H9 (cell line): ENCODE results near the gene GCNT1. TPM values are rescaled to one million over a fixed set of nuclear protein-coding genes. Genes with fewer than 3 reads are reported as not detected.

Experiments
- DNase-seq: peaks from one replicate; pipeline ENCODE4 v3.0.0-alpha.2; 2017
- H2AFZ ChIP-seq: one replicate; pipeline ENCODE4 v1.6.1; 2013; ENCODE audit warnings: mild to moderate bottlenecking, low read length, control low read depth, moderate library complexity
- H2AK5ac ChIP-seq: 2 replicates; pipeline ENCODE4 v1.6.1; 2013; ENCODE audit warnings: low read length, control low read depth, mixed read lengths; ENCODE audit not compliant: insufficient read length
- H2BK120ac ChIP-seq: one replicate; pipeline ENCODE4 v1.6.1; 2013; ENCODE audit warnings: low read depth, mild to moderate bottlenecking, low read length, control low read depth, inconsistent platforms; ENCODE audit not compliant: poor library complexity, severe bottlenecking
- H2BK12ac ChIP-seq: 2 replicates; pipeline ENCODE4 v1.6.1; 2013; ENCODE audit warnings: low read length, control low read depth, mixed read lengths, low read depth; ENCODE audit not compliant: insufficient read length
- H2BK15ac ChIP-seq: 2 replicates; pipeline ENCODE4 v1.6.1; 2013; ENCODE audit warnings: low read depth, low read length, control low read depth
- H2BK20ac ChIP-seq: one replicate; pipeline ENCODE4 v1.6.1; 2013; ENCODE audit warnings: low read depth, mild to moderate bottlenecking, low read length, control low read depth, inconsistent platforms; ENCODE audit not compliant: poor library complexity, severe bottlenecking
- H2BK5ac ChIP-seq: 2 replicates; pipeline ENCODE4 v1.6.1; 2013; ENCODE audit warnings: low read length, control low read depth, mixed read lengths; ENCODE audit not compliant: insufficient read length
- H3K14ac ChIP-seq: 2 replicates; pipeline ENCODE4 v1.6.1; 2013; ENCODE audit warnings: low read length, control low read depth; ENCODE audit not compliant: insufficient read depth
- H3K18ac ChIP-seq: 2 replicates; pipeline ENCODE4 v1.6.1; 2013; ENCODE audit warnings: low read depth, mild to moderate bottlenecking, mixed read lengths, low read length, control low read depth; ENCODE audit not compliant: insufficient read length
- H3K23ac ChIP-seq: 2 replicates; pipeline ENCODE4 v1.6.1; 2013; ENCODE audit warnings: low read length, control low read depth, mixed read lengths, low read depth; ENCODE audit not compliant: insufficient read length
- H3K23me2 ChIP-seq: 2 replicates; pipeline ENCODE4 v1.6.1; 2013; ENCODE audit warnings: low read depth, mild to moderate bottlenecking, mixed read lengths, low read length, control low read depth; ENCODE audit not compliant: insufficient read length, poor library complexity, severe bottlenecking
- H3K27ac ChIP-seq: 2 replicates; pipeline ENCODE4 v1.5.1; 2013; ENCODE audit warnings: low read length, control low read depth, mixed read lengths, low read depth; ENCODE audit not compliant: insufficient read length
- H3K27me3 ChIP-seq: 2 replicates; pipeline ENCODE4 v1.6.1; 2013; ENCODE audit warnings: low read length, control low read depth, inconsistent platforms; ENCODE audit not compliant: insufficient read depth
- H3K4ac ChIP-seq: 2 replicates; pipeline ENCODE4 v1.6.1; 2013; ENCODE audit warnings: low read depth, mild to moderate bottlenecking, control low read depth, inconsistent platforms, low read length, moderate library complexity
- H3K4me1 ChIP-seq: 2 replicates; pipeline ENCODE4 v1.6.1; 2013; ENCODE audit warnings: low read length, control low read depth, inconsistent platforms; ENCODE audit not compliant: insufficient read depth
- H3K4me2 ChIP-seq: 2 replicates; pipeline ENCODE4 v1.6.1; 2013; ENCODE audit warnings: low read length, control low read depth, mixed read lengths; ENCODE audit not compliant: insufficient read length, insufficient read depth
- H3K56ac ChIP-seq: 2 replicates; pipeline ENCODE4 v1.6.1; 2013; ENCODE audit warnings: low read depth, mild to moderate bottlenecking, mixed read lengths, low read length, control low read depth; ENCODE audit not compliant: insufficient read length
- H3K79me1 ChIP-seq: 2 replicates; pipeline ENCODE4 v1.6.1; 2013; ENCODE audit warnings: low read depth, mild to moderate bottlenecking, moderate library complexity, low read length, control low read depth, inconsistent platforms; ENCODE audit not compliant: insufficient read depth, poor library complexity, severe bottlenecking
- H3K79me2 ChIP-seq: 2 replicates; pipeline ENCODE4 v1.6.1; 2013; ENCODE audit warnings: low read length, control low read depth, inconsistent platforms; ENCODE audit not compliant: insufficient read depth
- H3K9ac ChIP-seq: 2 replicates; pipeline ENCODE4 v1.6.1; 2013; ENCODE audit warnings: low read length, control low read depth, mixed read lengths; ENCODE audit not compliant: insufficient read length; ENCODE audit errors: extremely low read depth
- H3K9me3 ChIP-seq: one replicate; pipeline ENCODE4 v1.6.1; 2013; ENCODE audit warnings: low read depth, low read length, inconsistent platforms; ENCODE audit not compliant: control insufficient read depth
- H3T11ph ChIP-seq: one replicate; pipeline ENCODE4 v1.6.1; 2013; ENCODE audit warnings: mild to moderate bottlenecking, low read length, control low read depth, inconsistent platforms
- H4K20me1 ChIP-seq: one replicate; pipeline ENCODE4 v1.6.1; 2013; ENCODE audit not compliant: control insufficient read depth, insufficient read length, insufficient read depth
- H4K5ac ChIP-seq: 2 replicates; pipeline ENCODE4 v1.6.1; 2013; ENCODE audit warnings: low read depth, mild to moderate bottlenecking, mixed read lengths, low read length, control low read depth; ENCODE audit not compliant: insufficient read length
- H4K8ac ChIP-seq: replicated peaks from 2 replicates; pipeline ENCODE4 v1.6.1; 2013; ENCODE audit warnings: low read length, control low read depth, mixed read lengths, low read depth; ENCODE audit not compliant: insufficient read length
- H4K91ac ChIP-seq: 2 replicates; pipeline ENCODE4 v1.6.1; 2013; ENCODE audit warnings: low read depth, mild to moderate bottlenecking, moderate library complexity, mixed read lengths, low read length, control low read depth; ENCODE audit not compliant: insufficient read length
- H3K27ac Mint-ChIP-seq, 3 experiments: 2 replicates in 2 of 3; 3 replicates in 1 of 3; pipeline ENCODE4 v1.8.0; 2020 to 2021; ENCODE audit warnings: mixed read lengths in 3 of 3, mild to moderate bottlenecking in 1 of 3, moderate library complexity in 1 of 3
- H3K27me3 Mint-ChIP-seq: 2 replicates; pipeline ENCODE4 v1.8.0; 2021; ENCODE audit warnings: low read depth, mild to moderate bottlenecking, moderate library complexity, mixed read lengths
- H3K36me3 Mint-ChIP-seq, 3 experiments: 2 replicates in 2 of 3; 3 replicates in 1 of 3; pipeline ENCODE4 v1.8.0; 2020 to 2021; ENCODE audit warnings: low read depth in 3 of 3, mixed read lengths in 3 of 3; ENCODE audit not compliant: insufficient read depth in 1 of 3
- H3K4me1 Mint-ChIP-seq, 2 experiments: 2 replicates each; pipeline ENCODE4 v1.8.0; 2020; ENCODE audit warnings: mixed read lengths in 2 of 2
- H3K4me3 Mint-ChIP-seq, 2 experiments: 2 replicates in 1 of 2; 3 replicates in 1 of 2; pipeline ENCODE4 v1.8.0; 2020 to 2021; ENCODE audit warnings: mild to moderate bottlenecking in 2 of 2, mixed read lengths in 2 of 2, moderate library complexity in 1 of 2
- H3K9me3 Mint-ChIP-seq, 2 experiments: 2 replicates in 1 of 2; 3 replicates in 1 of 2; pipeline ENCODE4 v1.8.0; 2020; ENCODE audit warnings: mild to moderate bottlenecking in 2 of 2, mixed read lengths in 2 of 2, moderate library complexity in 1 of 2
- WGBS: extraction: QIAGEN DNeasy Blood & Tissue Kit; methylation state at CpG from one replicate; pipeline ENCODE4 v1.1.7; 2013; ENCODE audit warnings: missing lambda C conversion rate, low lambda C conversion rate, mixed read lengths; ENCODE audit not compliant: insufficient read length; ENCODE audit errors: extremely low coverage; 5-methylcytosine and 5-hydroxymethylcytosine counted together
- total RNA-seq: library from RNA; stranded (reverse); gene quantifications from 2 replicates; pipeline ENCODE4 v1.2.1, GENCODE V29; 2021
- TF ChIP-seq, protein P1 (sequence below): fragments of 200-600 bp; sonication (generic); conservative IDR thresholded peaks from 3 replicates; pipeline ENCODE4 v1.8.0; 2021; ENCODE audit warnings: antibody characterized with exemption, mild to moderate bottlenecking

The GCNT1 gene
- total RNA-seq, 1 experiment from 2014 or later: 35.6 TPM

- no peak for DNase-seq
- no peak overlapping the region for H2AK5ac ChIP-seq
- no peak overlapping the region for H3K4ac ChIP-seq
- Mint-ChIP-seq H3K4me1 (peaks cover 7 to 13% of the 10 kb centered on the region in 2 experiments), H3K36me3 (no peaks in the 10 kb centered on the region), H3K9me3 (no peaks in the 10 kb centered on the region), H3K27me3 (no peaks in the 10 kb centered on the region; the same call in 1 of the 2 replicates), H3K27ac (peak overlapping the region in 1 of 3 experiments; percentile 37; a peak in 1 of 7 replicates), H3K4me3 (no peak overlapping the region)
- H4K20me1 ChIP-seq: no peaks in the 10 kb centered on the region
- no peak overlapping the region for H2BK12ac ChIP-seq
- H2BK5ac ChIP-seq: no peak overlapping the region
- no peak overlapping the region for H2BK15ac ChIP-seq
- H4K8ac ChIP-seq: no peak overlapping the region
- H2BK20ac ChIP-seq: no peak overlapping the region
- no peak overlapping the region for H3K9ac ChIP-seq
- no peaks in the 10 kb centered on the region for H3K27me3 ChIP-seq
- H3K4me2 ChIP-seq: no peak overlapping the region
- H3K79me1 ChIP-seq: no peaks in the 10 kb centered on the region
- no peaks in the 10 kb centered on the region for H3K79me2 ChIP-seq
- no peak overlapping the region for H3K27ac ChIP-seq
- WGBS: no CpG with 5 or more reads among the region's 9 CpGs
- no peaks in the 10 kb centered on the region for H3K4me1 ChIP-seq
- no peak overlapping the region for H3K18ac ChIP-seq
- H4K91ac ChIP-seq: no peak overlapping the region
- no peaks in the 10 kb centered on the region for H3K9me3 ChIP-seq
- H3K56ac ChIP-seq: no peak overlapping the region
- no peak overlapping the region for H3T11ph ChIP-seq
- H3K23me2 ChIP-seq: no peaks in the 10 kb centered on the region
- H3K14ac ChIP-seq: no peak overlapping the region
- no peak overlapping the region for H4K5ac ChIP-seq
- no peak overlapping the region for H2AFZ ChIP-seq
- no peak overlapping the region for H2BK120ac ChIP-seq
- TF ChIP-seq, protein P1, sequence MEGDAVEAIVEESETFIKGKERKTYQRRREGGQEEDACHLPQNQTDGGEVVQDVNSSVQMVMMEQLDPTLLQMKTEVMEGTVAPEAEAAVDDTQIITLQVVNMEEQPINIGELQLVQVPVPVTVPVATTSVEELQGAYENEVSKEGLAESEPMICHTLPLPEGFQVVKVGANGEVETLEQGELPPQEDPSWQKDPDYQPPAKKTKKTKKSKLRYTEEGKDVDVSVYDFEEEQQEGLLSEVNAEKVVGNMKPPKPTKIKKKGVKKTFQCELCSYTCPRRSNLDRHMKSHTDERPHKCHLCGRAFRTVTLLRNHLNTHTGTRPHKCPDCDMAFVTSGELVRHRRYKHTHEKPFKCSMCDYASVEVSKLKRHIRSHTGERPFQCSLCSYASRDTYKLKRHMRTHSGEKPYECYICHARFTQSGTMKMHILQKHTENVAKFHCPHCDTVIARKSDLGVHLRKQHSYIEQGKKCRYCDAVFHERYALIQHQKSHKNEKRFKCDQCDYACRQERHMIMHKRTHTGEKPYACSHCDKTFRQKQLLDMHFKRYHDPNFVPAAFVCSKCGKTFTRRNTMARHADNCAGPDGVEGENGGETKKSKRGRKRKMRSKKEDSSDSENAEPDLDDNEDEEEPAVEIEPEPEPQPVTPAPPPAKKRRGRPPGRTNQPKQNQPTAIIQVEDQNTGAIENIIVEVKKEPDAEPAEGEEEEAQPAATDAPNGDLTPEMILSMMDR: no peak
- H3K23ac ChIP-seq: no peak overlapping the region
Observed at GRCh38 chr9:76537150-76537646, 78.2 kb downstream of the GCNT1 start.
